A549 (cell line): ENCODE data around the gene ACVR1C. TPM values are rescaled to one million over a fixed set of nuclear protein-coding genes. Genes with fewer than 3 reads are reported as not detected.

ENCODE experiments used
- ATAC-seq, 2 experiments: fragments of 200-7000 bp in 1 of 2; fragments of >200 bp in 1 of 2; cut with Nextera tagmentation in 1 of 2; cut with Tn5 transposase in 1 of 2; 3 replicates each; pipeline versions ENCODE4 v1.8.0 to v1.9.1; 2018 to 2020; ENCODE audit warnings: mild to moderate bottlenecking in 1 of 2, moderate library complexity in 1 of 2
- CTCF ChIA-PET: fragments of 300-600 bp; sonication (Branson Sonifier 250); formaldehyde crosslinking; extraction: SDS; loops from one replicate; lab custom pipeline; 2021; ENCODE audit warnings: antibody characterized with exemption, inconsistent platforms; lab: Yijun Ruan, JAX
- POLR2A ChIA-PET: fragments of 350-600 bp; formaldehyde crosslinking; extraction: SDS; loops from one replicate; lab custom pipeline; 2021; ENCODE audit warnings: antibody characterized with exemption, inconsistent platforms; lab: Yijun Ruan, JAX
- DNase-seq, 2 experiments: peaks; one replicate each; pipeline versions ENCODE4 v3.0.0 to v3.0.0-alpha.2; 2011 to 2016; ENCODE audit warnings: low read depth in 1 of 2, low spot score in 1 of 2
- FAIRE-seq: peaks from 2 replicates; lab custom pipeline; 2011; peaks lifted over from hg19 to GRCh38; lab: Jason Lieb, UNC
- H3K27ac ChIP-seq, 2 experiments: fragments of >200 bp; sonication (Bioruptor Twin); formaldehyde crosslinking; 3 replicates each; pipeline ENCODE4 v1.5.1; 2016 to 2017
- H3K4me1 ChIP-seq: fragments of >200 bp; sonication (Bioruptor Twin); formaldehyde crosslinking; 3 replicates; pipeline ENCODE4 v1.6.1; 2016
- H3K4me2 ChIP-seq: fragments of >200 bp; sonication (Bioruptor Twin); formaldehyde crosslinking; 3 replicates; pipeline ENCODE4 v1.6.1; 2016
- H3K4me3 ChIP-seq: fragments of >200 bp; sonication (Bioruptor Twin); formaldehyde crosslinking; 3 replicates; pipeline ENCODE4 v1.5.1; 2016
- H3K9me3 ChIP-seq: fragments of >200 bp; sonication (Bioruptor Twin); formaldehyde crosslinking; 3 replicates; pipeline ENCODE4 v1.6.1; 2016
- BCL3 ChIP-seq: fragments of >200 bp; sonication (Bioruptor Twin); formaldehyde crosslinking; IDR thresholded peaks from 3 replicates; pipeline ENCODE4 v1.6.1; 2016
- BHLHE40 ChIP-seq: IDR thresholded peaks from 2 replicates; pipeline ENCODE4 v1.6.1; 2012; ENCODE audit warnings: low read depth, low read length, inconsistent platforms
- CBX2 ChIP-seq: fragments of 200-600 bp; sonication (generic); IDR thresholded peaks from 2 replicates; pipeline ENCODE4 v1.6.1; 2016; ENCODE audit warnings: low read depth, mild to moderate bottlenecking, borderline replicate concordance
- CHD4 ChIP-seq: fragments of 200-600 bp; sonication (generic); IDR thresholded peaks from 2 replicates; pipeline ENCODE4 v1.6.1; 2016; ENCODE audit warnings: antibody characterized with exemption, mild to moderate bottlenecking, borderline replicate concordance
- EHF ChIP-seq: fragments of 250-450 bp; sonication (Bioruptor Pico); IDR thresholded peaks from 2 replicates; pipeline ENCODE4 v1.5.0; 2020; ENCODE audit warnings: mild to moderate bottlenecking
- ELK1 ChIP-seq: fragments of 150-350 bp; IDR thresholded peaks from 2 replicates; pipeline ENCODE4 v1.6.1; 2014; ENCODE audit warnings: low read depth, mild to moderate bottlenecking, low read length
- EP300 ChIP-seq, 2 experiments: fragments of >200 bp; sonication (Bioruptor Twin); formaldehyde crosslinking; IDR thresholded peaks; 2 replicates in 1 of 2; 3 replicates in 1 of 2; pipeline ENCODE4 v1.6.1; 2016 to 2017
- FOSB ChIP-seq: fragments of 250-450 bp; sonication (Bioruptor Pico); IDR thresholded peaks from 2 replicates; pipeline ENCODE4 v1.5.0; 2020; ENCODE audit warnings: mild to moderate bottlenecking, moderate library complexity
- HDAC2 ChIP-seq: fragments of 200-600 bp; sonication (generic); IDR thresholded peaks from 2 replicates; pipeline ENCODE4 v1.6.1; 2016
- HES2 ChIP-seq: fragments of >200 bp; sonication (Bioruptor Twin); formaldehyde crosslinking; IDR thresholded peaks from 2 replicates; pipeline ENCODE4 v1.6.1; 2016
- HEYL ChIP-seq: fragments of 250-450 bp; sonication (Bioruptor Pico); IDR thresholded peaks from 2 replicates; pipeline ENCODE4 v1.8.0; 2021; ENCODE audit warnings: mild to moderate bottlenecking, moderate library complexity
- HOXA7 ChIP-seq: fragments of 250-450 bp; sonication (Bioruptor Pico); IDR thresholded peaks from 2 replicates; pipeline ENCODE4 v1.5.0; 2020; ENCODE audit warnings: mild to moderate bottlenecking, moderate library complexity
- HOXB5 ChIP-seq: fragments of 250-450 bp; sonication (Bioruptor Pico); IDR thresholded peaks from 2 replicates; pipeline ENCODE4 v1.5.0; 2020; ENCODE audit warnings: mild to moderate bottlenecking, moderate library complexity
- JUN ChIP-seq, 2 experiments: fragments of >200 bp; sonication (Bioruptor Twin); formaldehyde crosslinking; IDR thresholded peaks; 2 replicates in 1 of 2; 3 replicates in 1 of 2; pipeline ENCODE4 v1.6.1; 2016 to 2017
- KDM1A ChIP-seq: fragments of 200-600 bp; sonication (generic); IDR thresholded peaks from 2 replicates; pipeline ENCODE4 v1.6.1; 2016; ENCODE audit warnings: low read depth, mild to moderate bottlenecking
- MYC ChIP-seq: IDR thresholded peaks from 2 replicates; pipeline ENCODE4 v1.6.1; 2012; ENCODE audit warnings: mild to moderate bottlenecking, inconsistent platforms, low read length, improper control_type of control experiment, borderline replicate concordance
- NPAS2 ChIP-seq: fragments of 250-450 bp; sonication (Bioruptor Pico); IDR thresholded peaks from 2 replicates; pipeline ENCODE4 v1.8.0; 2022; ENCODE audit warnings: mild to moderate bottlenecking, moderate library complexity, borderline replicate concordance
- NR3C1 ChIP-seq: fragments of >200 bp; sonication (Bioruptor Twin); formaldehyde crosslinking; IDR thresholded peaks from 3 replicates; pipeline ENCODE4 v1.6.1; 2017
- POLR2A ChIP-seq: IDR thresholded peaks from 2 replicates; pipeline ENCODE4 v1.6.1; 2012; ENCODE audit warnings: mild to moderate bottlenecking, low read length
- RARB ChIP-seq: fragments of 250-450 bp; sonication (Bioruptor Pico); IDR thresholded peaks from 2 replicates; pipeline ENCODE4 v1.8.0; 2021; ENCODE audit warnings: mild to moderate bottlenecking, moderate library complexity
- ZC3H11A ChIP-seq: fragments of 450-650 bp; IDR thresholded peaks from 2 replicates; pipeline ENCODE4 v1.6.1; 2014; ENCODE audit warnings: antibody characterized with exemption, mild to moderate bottlenecking
- polyA plus RNA-seq, 4 experiments: library from polyadenylated mRNA; depleted of rRNA in 3 of 4; stranded (reverse); fragments of >200 nt; fragmentation: RNase III in 1 of 4; extraction: RNeasy Plus Mini Kit Qiagen cat#74134 plus additional on column Dnase treatment in 1 of 4; gene quantifications; 2 replicates in 3 of 4; 3 replicates in 1 of 4; pipeline ENCODE4 v1.2.3, GENCODE V29; 2011 to 2017
- TF ChIP-seq, protein P1 (sequence below): fragments of >200 bp; sonication (Bioruptor Twin); formaldehyde crosslinking; IDR thresholded peaks from 3 replicates; pipeline ENCODE4 v1.5.1; 2016

Gene ACVR1C
- polyA plus RNA-seq, 2 of the 4 experiments (the other 2 are of a cell fraction): 0.06 TPM; not detected in 1

GRCh38 chr2:157477919-157478318 lies 150.7 kb downstream of the ACVR1C start:
- ATAC-seq (no peak), FAIRE-seq (no peak), DNase-seq (no peak)
- TF ChIP-seq JUN (IDR thresholded peaks at IDR 0.05) (no peak), HOXB5 (no peak), FOSB (CRISPR knock-in tag) (no peak), POLR2A (no peak), CBX2 (no peak), HOXA7 (CRISPR knock-in tag) (no peak), EP300 (IDR thresholded peaks at IDR 0.05) (no peak), CHD4 (no peak), BHLHE40 (no peak), EHF (CRISPR knock-in tag) (no peak), KDM1A (no peak), HDAC2 (no peak), NR3C1 (no peak)
- TF ChIP-seq, protein P1, sequence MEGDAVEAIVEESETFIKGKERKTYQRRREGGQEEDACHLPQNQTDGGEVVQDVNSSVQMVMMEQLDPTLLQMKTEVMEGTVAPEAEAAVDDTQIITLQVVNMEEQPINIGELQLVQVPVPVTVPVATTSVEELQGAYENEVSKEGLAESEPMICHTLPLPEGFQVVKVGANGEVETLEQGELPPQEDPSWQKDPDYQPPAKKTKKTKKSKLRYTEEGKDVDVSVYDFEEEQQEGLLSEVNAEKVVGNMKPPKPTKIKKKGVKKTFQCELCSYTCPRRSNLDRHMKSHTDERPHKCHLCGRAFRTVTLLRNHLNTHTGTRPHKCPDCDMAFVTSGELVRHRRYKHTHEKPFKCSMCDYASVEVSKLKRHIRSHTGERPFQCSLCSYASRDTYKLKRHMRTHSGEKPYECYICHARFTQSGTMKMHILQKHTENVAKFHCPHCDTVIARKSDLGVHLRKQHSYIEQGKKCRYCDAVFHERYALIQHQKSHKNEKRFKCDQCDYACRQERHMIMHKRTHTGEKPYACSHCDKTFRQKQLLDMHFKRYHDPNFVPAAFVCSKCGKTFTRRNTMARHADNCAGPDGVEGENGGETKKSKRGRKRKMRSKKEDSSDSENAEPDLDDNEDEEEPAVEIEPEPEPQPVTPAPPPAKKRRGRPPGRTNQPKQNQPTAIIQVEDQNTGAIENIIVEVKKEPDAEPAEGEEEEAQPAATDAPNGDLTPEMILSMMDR: no peak
- H3K27ac ChIP-seq: no peak overlapping the region
- CTCF ChIA-PET: interaction anchor here (2.4 kb wide), 1 partner anchor 14 kb away, joined by 6 read pairs; no protein-coding TSS in a partner anchor
- no peaks in the 10 kb centered on the region for H3K4me1 ChIP-seq
- H3K9me3 ChIP-seq: no peaks in the 10 kb centered on the region
- no peak overlapping the region for H3K4me3 ChIP-seq
- POLR2A ChIA-PET: no interaction called here
- no peak overlapping the region for H3K4me2 ChIP-seq

GRCh38 chr2:157476953-157477709 lies 151.5 kb downstream of the ACVR1C start:
- POLR2A ChIA-PET: no interaction called here
- H3K4me2 ChIP-seq: no peak overlapping the region
- no peaks in the 10 kb centered on the region for H3K9me3 ChIP-seq
- no peak overlapping the region for H3K27ac ChIP-seq
- no peak overlapping the region for H3K4me3 ChIP-seq
- DNase-seq: no peak
- TF ChIP-seq ELK1: no peak
- no peak for TF ChIP-seq BCL3
- no peak for TF ChIP-seq HES2
- no peak for TF ChIP-seq HEYL
- TF ChIP-seq RARB (CRISPR knock-in tag): no peak
- TF ChIP-seq ZC3H11A: no peak
- TF ChIP-seq NPAS2 (CRISPR knock-in tag): no peak
- no peak for TF ChIP-seq HOXA7 (CRISPR knock-in tag)
- no peak for TF ChIP-seq MYC
- no peak for TF ChIP-seq EP300 (IDR thresholded peaks at IDR 0.05)
- no peak for TF ChIP-seq BHLHE40
- TF ChIP-seq, all 56 proteins: peak for 0
- CTCF ChIA-PET: interaction anchor here (2.4 kb wide), 1 partner anchor 15 kb away, joined by 6 read pairs; no protein-coding TSS in a partner anchor
- FAIRE-seq (no peak), ATAC-seq (no peak)
- H3K4me1 ChIP-seq: no peaks in the 10 kb centered on the region

Other genes with a start within 250 kb of the ACVR1C start
- 0.34 and 0.52 TPM in 2 replicates for gene CYTIP, start 184.8 kb downstream of the ACVR1C start, polyA plus RNA-seq (2011; rRNA removed)
- gene CYTIP, start 184.8 kb downstream of the ACVR1C start, polyA plus RNA-seq (2017; fragmentation: RNase III; extraction: RNeasy Plus Mini Kit Qiagen cat#74134 plus additional on column Dnase treatment): not detected in 3 replicates
- 21.6 and 33.6 TPM in 2 replicates for gene ACVR1, start 247.5 kb upstream of the ACVR1C start, polyA plus RNA-seq (2011; rRNA removed)
- gene ACVR1, start 247.5 kb upstream of the ACVR1C start, polyA plus RNA-seq (2017; fragmentation: RNase III; extraction: RNeasy Plus Mini Kit Qiagen cat#74134 plus additional on column Dnase treatment): 14.0 to 16.5 TPM (median 14.6 TPM) in 3 replicates